ENCODE data around the gene ENDOD1.
"Not testable (repeated sequence)": the region's sequence is repeated elsewhere in the genome, so short reads cannot be mapped to it uniquely, and the experiment has no call there.

Gene ENDOD1

GRCh38 chr11:95089620-95090542 is at the start of gene ENDOD1:
TSS of gene ENDOD1 (plus strand) at chr11:95089846. CDS start at chr11:95089928, 82 bp downstream.
- DNase-seq (ENCODE audit: low read depth in 2 of 2): peak; percentile 64 to 76

GRCh38 chr11:95042239-95042638 is 47.4 kb upstream of the ENDOD1 start:
- DNase-seq (ENCODE audit: low read depth in 2 of 2): no peak

DNA sequence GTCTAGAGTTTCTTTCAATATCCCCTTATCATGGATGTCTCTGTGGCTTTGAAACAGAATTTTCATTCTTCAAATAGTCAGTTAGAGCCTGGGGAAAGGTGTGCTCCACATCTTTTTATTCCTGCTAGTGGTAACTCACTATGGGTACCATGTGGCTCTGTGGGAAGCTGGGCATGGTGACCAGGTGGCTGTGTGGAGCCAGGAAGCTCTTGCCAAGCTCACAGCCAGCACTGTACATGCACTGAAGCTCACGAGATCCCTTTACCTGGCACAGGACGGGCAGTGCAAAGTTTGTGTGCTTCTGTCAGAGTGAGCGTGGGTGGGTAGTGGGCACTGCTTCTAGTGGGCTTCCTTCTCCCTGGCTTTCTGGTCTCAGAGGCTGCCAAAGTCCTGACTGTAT is 46.7 kb upstream of the ENDOD1 start:
- no peak for DNase-seq (ENCODE audit: low read depth in 2 of 2)

DNA sequence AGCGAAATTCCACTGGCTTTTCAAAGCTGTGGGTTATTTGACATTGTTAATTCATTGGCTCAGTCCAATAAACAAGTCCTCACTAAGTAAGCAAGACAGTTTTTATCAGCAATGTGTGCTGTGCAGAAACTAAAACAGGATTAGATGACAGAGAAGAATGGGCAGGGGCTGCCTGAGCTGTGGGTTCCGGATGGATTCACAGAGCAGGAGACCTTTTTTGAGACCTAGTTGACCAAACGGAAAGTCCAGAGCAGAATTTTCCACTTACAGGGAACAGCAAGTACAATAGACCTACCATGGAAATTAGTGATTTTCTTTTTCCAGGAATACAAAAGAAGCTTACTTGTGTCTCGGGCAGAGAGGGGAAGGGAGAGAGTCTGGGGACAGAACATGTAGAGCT is 45.6 kb upstream of the ENDOD1 start:
- no peak for DNase-seq (ENCODE audit: low read depth in 2 of 2)

GRCh38 chr11:95045812-95046211 is 43.8 kb upstream of the ENDOD1 start:
- DNase-seq (ENCODE audit: low read depth in 2 of 2): no peak

- DNase-seq (ENCODE audit: low read depth in 2 of 2): not testable (repeated sequence)
Observed at GRCh38 chr11:95049122-95049521, 40.5 kb upstream of the ENDOD1 start, which contains the start of gene KDM4F. TSS of gene KDM4F (plus strand) at chr11:95049422.

DNA sequence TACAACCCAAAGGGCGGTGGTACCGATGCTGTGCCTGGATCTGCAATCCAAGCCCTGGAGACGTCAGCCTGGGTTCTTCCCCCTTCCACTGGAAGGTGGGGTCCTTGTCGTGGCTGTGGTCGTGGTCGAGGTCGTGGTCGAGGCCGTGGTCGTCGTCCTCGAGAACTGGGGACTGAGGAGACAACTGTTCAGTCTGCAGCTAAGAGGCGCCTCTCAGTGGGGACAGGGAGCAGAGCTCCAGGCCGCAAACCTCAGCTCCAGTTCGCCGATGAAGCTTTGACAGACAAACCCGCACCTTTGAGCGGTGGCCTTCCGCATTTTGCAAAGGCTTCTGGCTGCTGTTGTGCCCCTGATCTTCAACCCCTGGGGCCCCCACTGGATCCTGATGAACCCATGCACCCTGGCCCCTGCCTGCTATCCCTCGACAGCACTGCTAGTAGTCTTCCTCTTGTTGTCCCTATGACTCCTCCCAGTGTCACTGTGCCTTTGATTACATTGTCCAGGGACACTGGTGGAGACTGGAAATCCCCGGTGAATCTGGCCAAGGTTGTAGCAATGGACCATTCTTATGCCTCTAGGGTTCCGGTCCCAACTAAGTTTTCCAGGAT is 38.9 kb upstream of the ENDOD1 start:
- DNase-seq (ENCODE audit: low read depth in 2 of 2): no peak

DNA sequence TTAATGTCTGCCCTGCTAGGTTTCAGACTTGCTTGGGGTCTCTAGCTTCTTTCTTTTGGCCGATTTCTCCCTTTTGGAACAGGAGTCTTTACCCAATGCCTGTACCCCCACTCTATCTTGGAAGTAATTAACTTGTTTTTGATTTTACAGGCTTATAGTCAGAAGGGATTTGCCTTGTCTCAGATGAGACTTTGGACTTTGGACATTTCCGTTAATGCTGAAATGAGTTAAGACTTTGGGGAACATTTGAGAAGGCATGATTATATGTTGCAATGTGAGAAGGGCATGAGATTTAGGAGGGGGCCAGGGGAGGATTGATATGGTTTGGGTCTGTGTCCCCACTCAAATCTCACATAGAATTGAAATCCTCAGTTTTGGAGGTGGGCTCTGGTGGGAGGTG is 35.3 kb upstream of the ENDOD1 start:
- DNase-seq (ENCODE audit: low read depth in 2 of 2): no peak

GRCh38 chr11:95055283-95055897 is 34.3 kb upstream of the ENDOD1 start:
- no peak for DNase-seq (ENCODE audit: low read depth in 2 of 2)

- no peak for DNase-seq (ENCODE audit: low read depth in 2 of 2)
Observed at GRCh38 chr11:95057959-95058358, 31.7 kb upstream of the ENDOD1 start.

- DNase-seq (ENCODE audit: low read depth in 2 of 2): no peak
Observed at GRCh38 chr11:95058621-95059020, 31.0 kb upstream of the ENDOD1 start.

- no peak for DNase-seq (ENCODE audit: low read depth in 2 of 2)
Observed at GRCh38 chr11:95059046-95059445, 30.6 kb upstream of the ENDOD1 start.

DNA sequence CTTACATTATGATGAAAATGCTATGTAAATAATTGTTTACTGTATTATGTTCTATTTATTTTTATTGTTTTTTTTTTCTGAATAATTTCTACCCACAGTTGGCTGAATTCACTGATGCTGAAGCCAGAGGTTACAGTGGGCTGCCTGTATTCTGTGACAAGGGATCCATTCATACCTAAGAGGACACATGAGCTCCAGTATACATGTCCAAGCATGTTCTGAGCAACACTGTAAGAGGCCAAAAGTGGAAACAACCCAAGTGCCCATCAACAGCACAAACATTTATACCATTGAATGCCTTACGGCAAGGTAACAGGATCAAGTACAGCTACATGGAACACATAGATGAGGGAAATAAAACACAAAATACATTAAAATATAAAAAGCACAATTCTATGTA is 24.3 kb upstream of the ENDOD1 start:
- no peak for DNase-seq (ENCODE audit: low read depth in 2 of 2)

DNA sequence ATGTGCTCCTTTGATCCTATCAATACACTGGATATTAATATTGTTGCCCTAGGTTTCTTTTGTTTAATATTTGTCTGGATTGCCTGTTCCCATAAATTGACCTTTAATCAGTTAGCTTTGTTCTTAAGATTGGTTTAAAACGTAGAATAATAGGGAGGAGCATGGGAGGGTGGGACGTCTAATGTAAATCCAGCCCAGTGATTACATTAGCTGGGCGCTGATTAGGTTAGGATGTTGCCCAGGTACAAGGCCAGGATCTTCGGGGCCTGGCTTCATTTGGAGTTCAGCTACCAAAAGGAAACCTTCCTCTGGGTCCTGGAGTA is 23.0 kb upstream of the ENDOD1 start, which contains the start of gene SRSF8:
TSS of gene SRSF8 (plus strand) at position 204 of the 323 bp plus-strand sequence. CDS start 308 bp downstream, outside the sequence.
- DNase-seq (ENCODE audit: low read depth in 2 of 2): no peak

DNA sequence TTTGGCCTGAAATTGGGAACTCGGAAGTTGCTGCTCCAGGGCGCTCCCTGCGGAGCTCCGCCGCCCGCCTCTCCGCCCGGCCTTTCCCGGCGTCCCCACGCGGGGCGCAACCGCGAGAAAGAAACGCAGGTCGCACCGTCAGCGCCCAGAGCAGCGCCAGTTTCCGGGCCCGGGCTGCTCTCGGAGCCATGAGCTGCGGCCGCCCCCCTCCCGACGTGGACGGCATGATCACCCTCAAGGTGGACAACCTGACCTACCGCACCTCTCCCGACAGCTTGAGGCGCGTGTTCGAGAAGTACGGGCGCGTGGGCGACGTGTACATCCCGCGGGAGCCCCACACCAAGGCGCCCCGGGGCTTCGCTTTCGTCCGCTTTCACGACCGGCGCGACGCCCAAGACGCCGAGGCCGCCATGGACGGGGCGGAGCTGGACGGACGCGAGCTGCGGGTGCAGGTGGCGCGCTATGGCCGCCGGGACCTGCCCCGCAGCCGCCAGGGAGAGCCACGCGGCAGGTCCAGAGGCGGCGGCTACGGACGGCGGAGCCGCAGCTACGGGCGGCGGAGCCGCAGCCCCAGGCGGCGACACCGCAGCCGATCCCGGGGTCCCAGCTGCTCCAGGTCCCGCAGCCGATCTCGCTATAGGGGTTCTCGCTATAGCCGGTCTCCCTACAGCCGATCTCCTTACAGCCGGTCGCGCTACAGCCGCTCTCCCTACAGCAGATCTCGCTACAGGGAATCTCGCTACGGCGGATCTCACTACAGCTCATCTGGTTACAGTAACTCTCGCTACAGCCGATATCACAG is 22.4 kb upstream of the ENDOD1 start:
- DNase-seq (ENCODE audit: low read depth in 2 of 2): peak; percentile 61 to 66

- no peak for DNase-seq (ENCODE audit: low read depth in 2 of 2)
Observed at GRCh38 chr11:95067841-95068219, 21.8 kb upstream of the ENDOD1 start.

DNA sequence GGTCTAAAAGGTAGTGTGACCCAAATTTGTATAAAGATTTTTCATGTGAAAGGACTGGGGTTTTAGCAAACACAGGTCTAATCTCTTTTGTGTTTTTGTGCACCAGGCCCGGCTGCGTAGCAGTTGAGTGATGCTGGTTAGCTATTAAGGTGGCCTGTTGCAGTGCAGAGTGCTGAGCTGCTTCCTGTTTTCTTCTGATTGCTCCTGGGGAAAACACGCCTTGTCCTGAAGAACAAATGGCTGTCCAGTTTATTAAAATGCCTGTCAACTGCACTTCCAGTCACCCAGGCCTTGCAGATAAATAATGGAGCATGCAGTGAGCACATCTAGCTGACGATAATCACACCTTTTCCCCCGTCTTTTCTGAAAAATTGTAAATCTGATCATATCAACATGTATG is 21.1 kb upstream of the ENDOD1 start:
- DNase-seq (ENCODE audit: low read depth in 2 of 2): peak; percentile 38 to 50

DNA sequence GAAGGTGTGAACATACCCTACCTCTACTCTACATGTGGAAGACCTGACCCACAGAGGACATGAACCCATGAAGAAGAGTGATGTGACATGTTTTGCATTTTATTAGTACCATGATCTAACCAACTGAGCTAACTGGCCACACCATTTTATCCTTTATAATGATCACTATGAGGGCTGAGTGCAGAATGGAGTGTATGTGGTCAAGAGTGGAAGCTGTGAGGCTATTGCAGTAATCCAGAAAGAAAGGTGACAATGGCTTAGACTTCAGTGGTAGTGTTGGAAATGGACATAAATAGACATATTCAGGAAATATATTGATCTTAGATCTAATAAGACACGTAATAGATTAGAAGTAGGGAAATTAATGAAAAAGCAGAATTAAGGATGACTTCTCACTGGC is 19.2 kb upstream of the ENDOD1 start:
- DNase-seq (ENCODE audit: low read depth in 2 of 2): no peak

- DNase-seq (ENCODE audit: low read depth in 2 of 2): no peak
Observed at GRCh38 chr11:95072948-95073347, 16.7 kb upstream of the ENDOD1 start.

DNA sequence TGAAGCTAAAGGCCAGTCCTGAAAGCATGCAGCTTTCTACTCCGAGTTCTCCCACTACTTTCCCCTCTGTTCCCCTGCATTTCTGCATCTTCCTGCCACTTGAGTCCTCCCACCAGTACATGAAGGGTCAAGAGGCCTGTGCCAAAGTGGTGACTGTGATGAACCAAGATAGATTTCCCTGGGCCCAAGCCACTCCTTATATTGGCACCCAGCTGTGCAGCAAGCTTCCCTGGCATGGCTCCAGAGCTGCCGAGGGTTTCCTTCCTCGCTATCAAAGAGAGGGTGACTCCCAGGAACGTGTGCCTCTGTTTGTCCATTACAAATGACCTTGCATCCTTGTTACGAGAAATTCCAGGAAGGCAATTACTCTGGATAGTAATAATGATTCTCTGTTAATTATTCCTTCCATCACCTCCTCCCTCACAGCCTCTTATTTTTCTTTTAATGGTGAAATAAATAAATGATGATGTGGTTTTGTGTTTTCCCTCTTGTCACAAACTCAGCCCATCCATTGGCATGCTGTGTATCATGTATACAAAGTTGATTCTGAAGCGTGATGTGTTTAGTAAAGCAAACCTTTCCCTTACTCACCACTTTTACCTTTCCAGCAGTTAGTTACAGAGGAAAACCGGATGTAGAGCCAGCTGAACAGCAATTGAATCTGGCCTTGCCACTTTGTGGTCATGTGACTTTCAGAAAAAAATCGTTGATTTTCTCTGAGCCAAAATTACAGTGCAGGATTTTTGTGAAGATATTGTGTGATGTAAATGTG is 14.7 kb upstream of the ENDOD1 start:
- no peak for DNase-seq (ENCODE audit: low read depth in 2 of 2)

- DNase-seq (ENCODE audit: low read depth in 2 of 2): no peak
Observed at GRCh38 chr11:95076416-95076815, 13.2 kb upstream of the ENDOD1 start.

All from stimulated activated CD4-positive, alpha-beta T cell treated with anti-CD3 and anti-CD28 coated beads, Interleukin-15, amount 100 ng/mL, for 48 hours (primary cell).